GM18499 (cell line): ENCODE data around the gene FPR3.
"Not testable (repeated sequence)": the region's sequence is repeated elsewhere in the genome, so short reads cannot be mapped to it uniquely, and the experiment has no call there.

ENCODE experiments used
- ATAC-seq: cut with Tn5 transposase; IDR thresholded peaks from one replicate; pipeline ENCODE4 v1.9.1; 2021; ENCODE audit warnings: moderate number of reproducible peaks; ENCODE audit not compliant: insufficient read depth, unreplicated experiment

The FPR3 gene

DNA sequence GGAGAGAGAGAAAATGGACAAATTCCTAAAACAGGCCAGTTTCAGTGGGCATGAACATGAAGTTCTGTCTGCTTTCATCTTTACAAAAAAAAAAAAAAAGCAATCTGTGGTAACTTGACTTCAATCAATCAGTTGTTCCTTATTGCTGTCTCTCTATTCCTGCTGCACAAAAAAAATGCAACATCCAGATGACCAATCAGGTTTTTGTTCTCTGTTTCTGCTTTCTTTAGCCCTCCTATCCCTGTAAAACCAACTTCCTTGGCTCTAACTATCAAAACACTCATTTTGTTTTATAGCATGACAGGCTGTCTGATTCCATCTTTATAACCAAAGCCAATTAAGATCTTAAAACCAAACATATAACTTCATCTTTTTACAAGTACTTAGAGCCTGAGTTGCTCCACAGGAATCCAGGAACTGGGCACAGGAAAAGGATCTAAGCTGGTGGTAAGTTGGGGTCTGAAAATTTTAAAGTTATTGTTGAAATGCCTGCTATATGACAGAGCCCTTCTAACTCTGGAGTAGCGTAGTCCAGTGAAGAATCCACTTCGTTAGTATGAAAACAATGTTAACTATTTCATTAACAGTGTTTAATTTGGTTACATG is at the start of gene FPR3:
TSS of gene FPR3 (plus strand) at position 273 of the 606 bp plus-strand sequence. CDS start 28,592 bp downstream, outside the sequence.
- no peak for ATAC-seq

GRCh38 chr19:51746731-51747130 is 48.2 kb upstream of the FPR3 start:
- no peak for ATAC-seq

- no peak for ATAC-seq
These were observed 45.0 kb upstream of the FPR3 start for GRCh38 chr19:51749979-51750378.

DNA sequence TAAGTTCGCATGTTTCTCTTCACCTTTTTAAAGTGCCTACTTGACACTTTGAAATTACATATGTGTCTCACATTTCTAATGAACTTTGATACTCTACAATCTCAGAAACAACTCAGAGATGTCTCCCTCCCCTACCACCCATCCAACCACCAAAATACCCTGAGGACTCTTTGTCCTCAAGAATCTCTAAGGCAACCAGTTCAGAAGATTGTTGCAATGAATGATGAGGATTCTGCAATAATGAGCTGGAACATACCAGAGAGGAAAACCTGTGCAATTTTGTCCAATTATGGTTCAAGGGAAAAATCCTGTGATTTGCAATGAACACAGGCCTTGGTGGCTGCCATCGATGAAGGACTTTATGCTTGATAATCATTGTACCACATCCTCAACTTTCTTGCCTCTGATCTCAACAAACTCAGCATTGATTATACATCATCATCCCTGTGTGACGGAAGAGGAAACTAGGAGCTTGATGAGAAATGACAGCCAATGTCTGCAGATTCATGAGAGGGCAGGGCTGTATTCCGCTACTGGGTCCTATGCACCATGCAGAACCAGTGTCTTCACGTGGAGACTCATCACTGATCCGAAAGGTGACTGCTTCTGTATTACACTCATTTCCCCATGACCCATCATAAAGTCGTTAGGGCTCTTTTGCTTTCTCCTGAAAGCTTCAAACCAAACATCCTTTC is 44.4 kb upstream of the FPR3 start:
- ATAC-seq: no peak

DNA sequence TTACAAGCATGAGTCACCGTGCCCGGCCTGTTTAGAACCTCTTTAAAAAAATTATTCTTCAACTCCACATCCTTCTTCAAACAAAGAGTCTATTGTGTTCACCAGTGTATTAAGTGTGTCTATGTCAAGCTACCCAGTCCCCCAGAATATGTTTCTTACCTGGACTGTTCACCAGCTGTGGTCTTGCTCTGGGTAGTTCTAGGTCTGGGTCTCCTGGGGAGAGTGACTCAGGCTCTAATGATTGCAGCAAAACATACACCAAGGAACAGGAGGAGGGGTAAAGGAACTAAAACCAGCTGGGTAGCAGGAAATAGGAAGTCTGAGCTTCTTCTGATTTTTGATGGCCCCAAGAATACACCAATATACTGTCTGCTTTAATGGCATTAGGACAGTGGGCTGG is 43.3 kb upstream of the FPR3 start, which contains the start of gene FPR1:
TSS of gene FPR1 (minus strand) at position 224 of the 400 bp plus-strand sequence. CDS start 4,884 bp downstream, outside the sequence.
- no peak for ATAC-seq

GRCh38 chr19:51754109-51754508 is 40.8 kb upstream of the FPR3 start:
- no peak for ATAC-seq

- ATAC-seq: no peak
These were observed 40.2 kb upstream of the FPR3 start for GRCh38 chr19:51754770-51755169.

GRCh38 chr19:51755571-51755970 is 39.4 kb upstream of the FPR3 start:
- ATAC-seq: no peak

DNA sequence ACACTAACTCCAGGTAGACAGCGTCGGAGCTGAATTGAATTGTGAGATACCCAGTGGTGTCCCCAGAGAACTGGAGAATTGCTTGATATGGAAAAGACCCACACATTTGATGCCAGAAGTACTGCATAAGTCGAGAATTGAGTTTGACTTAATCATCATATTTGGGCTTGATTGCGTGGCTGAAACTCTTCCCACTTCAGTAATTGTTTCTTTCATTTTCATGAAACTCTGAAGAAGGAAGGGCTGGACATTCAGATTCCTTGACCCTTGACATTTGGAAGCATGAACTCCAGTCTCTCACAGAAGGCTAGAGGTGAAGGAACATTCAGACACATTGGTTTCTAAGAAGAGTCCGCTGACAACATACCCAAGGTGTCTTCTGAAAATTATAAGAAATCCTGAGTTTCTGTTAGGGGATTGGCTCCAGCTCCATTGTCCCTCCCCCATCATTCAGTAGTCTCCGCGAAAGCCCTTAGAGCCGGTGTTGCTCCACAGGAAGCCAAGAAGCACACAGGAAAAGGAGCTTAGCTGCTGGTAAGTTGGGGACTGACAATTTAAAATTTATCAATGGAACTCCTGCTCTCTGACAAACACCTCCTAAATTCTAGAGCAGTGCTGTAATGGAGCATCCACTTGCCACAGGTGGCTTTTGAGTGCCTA is 34.1 kb upstream of the FPR3 start, which contains the start of gene FPR2:
TSS of gene FPR2 (plus strand) at position 484 of the 660 bp plus-strand sequence. CDS start 7,479 bp downstream, outside the sequence.
- no peak for ATAC-seq

GRCh38 chr19:51761696-51762095 is 33.3 kb upstream of the FPR3 start:
- ATAC-seq: no peak

GRCh38 chr19:51765086-51765485 is 29.9 kb upstream of the FPR3 start:
- ATAC-seq: no peak

DNA sequence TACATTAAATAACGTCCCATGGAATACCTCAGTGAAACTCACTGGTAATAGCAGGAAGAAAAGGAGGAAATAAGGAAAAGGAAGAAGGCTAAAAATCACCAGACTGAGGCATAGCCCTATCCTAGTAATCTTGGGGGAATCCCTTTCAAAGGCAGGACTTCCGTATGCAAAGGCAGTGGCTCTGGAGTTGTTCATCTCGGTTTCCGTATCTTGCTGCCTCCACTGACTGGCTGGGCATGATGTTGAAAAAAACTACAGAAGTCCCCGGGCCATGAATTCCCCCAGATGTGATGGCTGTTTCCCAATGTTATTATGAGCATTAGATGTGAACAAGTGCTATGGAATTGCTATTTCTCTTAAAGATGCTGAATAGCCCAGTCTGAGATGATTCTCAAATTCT is 28.5 kb upstream of the FPR3 start:
- no peak for ATAC-seq

DNA sequence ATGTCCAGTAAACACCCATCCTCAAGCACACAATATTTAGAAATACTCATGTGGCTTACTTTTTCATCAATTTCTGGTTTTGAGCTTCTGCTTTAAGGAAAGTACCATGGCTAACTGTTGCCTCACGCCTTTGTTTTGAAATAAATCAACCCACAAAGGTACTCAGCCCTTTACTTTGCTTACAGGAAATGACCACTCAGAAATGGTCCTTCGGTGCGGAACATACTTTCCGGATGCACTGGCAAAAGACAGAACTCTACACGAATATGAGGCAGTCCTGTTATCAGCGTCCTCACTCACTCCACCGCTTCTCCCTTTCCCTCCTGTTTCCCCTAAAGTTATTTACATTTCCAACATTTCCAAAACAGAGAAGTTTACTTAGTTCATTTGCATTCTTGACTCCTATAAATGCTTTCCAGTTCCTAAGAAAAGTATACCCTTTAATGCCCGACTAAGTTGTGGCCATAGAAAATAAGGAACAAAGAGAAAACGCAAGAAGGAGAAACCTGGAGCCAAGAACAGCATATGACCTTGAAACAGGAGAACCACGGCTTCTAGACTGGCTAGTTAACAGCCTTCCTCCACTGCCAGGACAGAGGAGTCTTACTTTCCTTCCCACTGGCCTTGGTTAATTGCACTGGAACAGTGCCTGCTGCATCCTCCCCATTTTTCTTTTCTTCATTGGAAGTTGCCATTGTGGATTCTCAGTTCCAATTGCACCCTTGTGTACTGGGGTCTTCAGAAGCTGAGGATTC is 23.4 kb upstream of the FPR3 start:
- no peak for ATAC-seq

GRCh38 chr19:51772977-51773376 is 22.0 kb upstream of the FPR3 start:
- ATAC-seq: no peak

GRCh38 chr19:51776561-51776960 is 18.4 kb upstream of the FPR3 start:
- not testable (repeated sequence) for ATAC-seq

DNA sequence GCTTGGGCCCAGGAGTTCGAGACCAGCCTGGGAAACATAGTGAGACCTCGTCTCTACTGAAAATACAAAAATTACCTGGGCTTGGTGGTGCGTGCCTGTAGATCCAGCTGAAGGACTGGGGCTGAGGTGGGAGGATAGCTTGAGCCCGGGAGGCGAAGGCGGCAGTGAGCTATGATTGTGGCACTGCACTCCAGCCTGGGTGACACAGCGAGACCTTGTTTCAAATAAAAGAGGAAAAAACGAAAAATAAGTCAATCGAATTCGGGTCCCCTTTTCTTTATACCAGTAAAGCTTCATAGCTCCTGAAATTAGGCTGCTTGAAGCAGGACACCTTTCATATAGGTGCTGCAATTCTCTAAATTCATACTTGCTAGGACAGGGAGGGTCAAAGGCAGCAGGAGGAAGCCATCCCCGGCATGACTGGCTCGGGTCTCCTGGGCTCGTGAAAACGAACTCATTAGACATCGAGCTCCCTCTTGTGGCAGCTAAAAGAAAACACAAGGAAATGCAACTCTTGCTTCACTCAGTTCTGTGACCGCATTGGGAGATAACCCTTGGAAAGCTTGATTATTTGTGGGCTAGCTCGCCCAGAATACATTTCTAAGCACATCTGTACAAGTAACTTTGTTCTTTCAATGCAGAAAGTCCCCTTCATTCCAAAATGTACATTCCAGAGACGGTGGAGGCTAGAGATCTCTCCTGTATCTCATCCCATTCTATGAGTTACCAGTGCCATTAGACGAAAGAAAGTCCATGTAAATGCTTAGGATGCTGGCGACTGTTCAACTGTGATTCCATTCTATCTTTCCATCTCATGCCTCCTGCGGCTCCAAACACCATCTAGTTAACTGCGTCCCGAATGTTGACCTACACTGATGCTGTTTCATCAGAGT is 17.1 kb upstream of the FPR3 start:
- ATAC-seq: no peak

DNA sequence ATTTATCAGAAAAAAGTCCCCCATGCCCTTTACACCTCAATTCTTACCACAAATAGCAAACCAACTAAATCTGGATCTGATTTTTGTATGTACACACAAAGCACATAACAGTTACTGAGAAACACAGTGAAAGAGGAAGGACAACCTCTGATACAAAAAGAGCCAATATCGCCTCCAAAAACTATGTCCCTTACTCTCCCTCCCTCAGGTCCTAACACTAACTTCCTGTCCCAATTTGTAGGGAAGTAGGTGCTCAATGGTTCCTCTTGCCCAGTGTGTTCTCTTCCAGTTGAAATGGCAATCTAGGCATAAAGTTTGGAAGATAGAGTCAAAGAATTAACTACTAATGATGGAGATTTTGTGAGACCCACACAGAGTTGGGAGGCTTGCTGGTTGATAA is 15.8 kb upstream of the FPR3 start:
- ATAC-seq: no peak

DNA sequence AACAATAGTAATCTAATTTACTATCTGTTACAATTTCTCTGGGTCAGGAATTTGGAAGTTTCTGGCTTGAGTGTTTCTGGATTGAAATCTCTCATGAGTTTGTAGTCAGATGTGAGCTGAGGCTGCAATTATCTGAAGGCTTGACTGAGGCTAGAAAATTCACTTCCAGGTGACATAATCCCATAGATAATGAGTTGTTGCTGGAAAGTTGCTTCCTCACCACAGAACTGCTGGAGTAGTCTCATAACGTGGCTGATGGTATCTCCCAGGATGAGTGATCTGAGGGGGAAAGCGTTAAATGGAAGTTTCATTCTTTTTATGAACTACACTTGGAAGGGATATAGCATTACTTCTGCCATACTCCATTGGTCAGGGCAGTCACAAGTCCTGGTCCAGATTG is 15.3 kb upstream of the FPR3 start:
- no peak for ATAC-seq

DNA sequence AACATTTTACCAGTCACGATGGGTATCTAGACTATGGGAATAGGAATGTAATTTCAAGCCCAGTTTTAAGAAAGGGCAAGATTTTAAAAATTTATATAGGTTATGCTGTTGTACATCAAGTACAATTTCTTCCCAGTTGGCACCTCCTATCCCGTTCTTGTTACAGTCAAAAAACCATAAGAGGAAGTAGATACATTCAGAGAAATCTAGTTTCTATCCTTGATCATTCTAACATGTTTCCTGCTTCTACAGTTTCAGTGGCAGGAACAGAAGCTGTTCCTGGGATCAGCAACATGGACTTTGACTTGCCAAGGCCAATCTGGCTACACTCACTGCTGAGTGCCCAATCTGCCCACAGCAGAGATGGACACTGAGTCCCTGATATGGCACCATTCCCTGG is 14.7 kb upstream of the FPR3 start:
- no peak for ATAC-seq

GRCh38 chr19:51781999-51782398 is 13.0 kb upstream of the FPR3 start:
- ATAC-seq: no peak
